Stimulated activated CD4-positive, alpha-beta T cell treated with anti-CD3 and anti-CD28 coated beads, TNF-alpha, amount 100 ng/mL, for 24 hours (primary cell): ENCODE results near the gene SPG7.

ENCODE experiments used
- DNase-seq, 3 experiments: peaks; one replicate each; pipeline ENCODE4 v3.0.0-alpha.2; 2020; ENCODE audit warnings: low read depth in 3 of 3

Gene SPG7

DNA sequence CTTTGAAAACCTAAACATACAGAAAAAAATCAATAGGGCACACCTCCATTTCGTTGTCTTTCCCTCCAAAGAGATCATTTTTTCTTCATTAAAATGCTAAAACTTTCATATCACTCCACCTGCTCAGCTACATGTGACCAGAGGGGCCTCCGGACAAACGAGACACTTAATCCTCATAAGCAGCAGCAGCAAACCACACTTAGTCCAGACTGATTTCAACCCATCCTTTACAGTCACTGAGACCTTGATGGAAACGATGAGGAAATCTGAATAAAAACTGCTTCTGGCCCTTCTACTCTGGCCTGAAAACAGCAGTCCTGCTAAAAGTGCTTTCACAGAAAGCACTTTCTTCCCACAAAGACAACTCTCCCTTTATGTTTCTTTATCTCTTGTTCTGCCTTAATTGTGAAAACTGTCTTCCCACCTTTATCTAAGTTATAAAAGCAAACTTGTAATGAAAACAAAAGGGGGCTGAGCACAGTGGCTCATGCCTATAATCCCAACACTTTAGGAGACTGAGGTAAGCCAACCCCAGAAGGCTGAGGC, 22.4 kb upstream of the SPG7 start:
- no peak for DNase-seq

DNA sequence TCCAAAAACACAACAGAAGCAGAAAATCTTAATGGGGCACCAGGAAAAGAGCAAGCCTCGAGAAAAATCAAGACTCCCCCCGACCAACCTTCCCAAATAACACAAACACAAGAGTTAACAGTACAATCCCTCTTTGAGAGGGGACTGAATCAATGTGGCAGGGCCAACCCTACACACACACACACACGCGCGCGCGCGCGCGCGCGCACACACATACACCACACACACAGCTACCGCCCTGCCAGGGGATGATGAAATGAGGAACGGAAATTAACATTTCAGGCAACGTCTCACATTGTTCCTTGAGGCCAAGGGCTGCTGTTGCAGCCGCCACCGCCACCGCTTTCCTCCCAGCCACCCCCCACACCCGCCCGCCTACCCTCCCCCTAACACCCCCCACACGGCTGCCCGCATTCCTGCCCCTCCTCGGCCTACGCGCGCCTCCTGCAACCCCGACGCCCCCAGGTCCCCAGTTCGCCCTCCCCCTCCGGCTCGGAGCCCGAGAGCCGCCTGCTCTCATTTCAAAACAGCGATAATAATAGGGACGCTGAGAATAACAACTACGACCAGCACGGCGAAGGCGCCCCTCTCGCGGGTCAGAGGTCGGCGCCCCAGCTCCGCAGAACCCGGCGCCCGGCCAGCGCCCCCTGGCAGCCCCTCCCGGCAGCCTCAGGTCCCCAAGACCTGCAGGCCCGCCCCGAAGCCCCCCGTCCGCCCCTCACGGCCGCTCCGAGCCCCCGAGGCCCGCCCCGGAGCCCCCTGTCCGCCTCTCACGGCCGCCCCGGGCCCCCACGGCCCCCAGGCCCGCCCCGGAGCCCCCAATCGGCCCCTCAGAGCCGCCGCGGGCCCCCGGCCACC, 18.9 kb upstream of the SPG7 start:
- peak; percentile 60 to 74 (median 69) for DNase-seq

DNA sequence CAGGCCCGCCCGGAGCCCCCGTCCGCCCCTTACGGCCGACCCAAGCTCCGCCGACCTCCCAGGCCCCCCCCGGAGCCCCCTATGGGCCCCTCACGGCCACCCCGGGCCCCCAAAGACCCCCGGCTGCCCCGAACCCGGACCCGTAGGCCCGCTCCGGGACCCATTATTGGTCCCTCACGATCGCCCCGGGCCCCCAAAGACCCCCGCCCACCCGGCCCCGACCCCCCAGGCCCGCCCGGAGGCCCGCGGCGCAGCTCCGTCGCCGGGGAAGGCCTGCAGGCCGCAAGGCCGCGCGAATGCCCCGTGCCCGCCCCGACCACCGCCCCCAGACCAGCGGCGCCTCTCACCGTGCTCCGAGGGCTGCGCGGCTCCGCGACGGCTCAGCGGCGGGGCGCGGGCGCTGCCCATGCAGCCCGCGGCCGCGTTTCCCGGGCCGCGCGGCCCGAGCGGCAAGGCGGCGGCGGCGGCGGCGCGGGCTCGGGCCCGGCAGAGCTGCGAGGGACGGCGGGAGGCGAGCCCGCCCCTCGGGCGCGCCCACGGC, 18.2 kb upstream of the SPG7 start:
- no peak for DNase-seq

DNA sequence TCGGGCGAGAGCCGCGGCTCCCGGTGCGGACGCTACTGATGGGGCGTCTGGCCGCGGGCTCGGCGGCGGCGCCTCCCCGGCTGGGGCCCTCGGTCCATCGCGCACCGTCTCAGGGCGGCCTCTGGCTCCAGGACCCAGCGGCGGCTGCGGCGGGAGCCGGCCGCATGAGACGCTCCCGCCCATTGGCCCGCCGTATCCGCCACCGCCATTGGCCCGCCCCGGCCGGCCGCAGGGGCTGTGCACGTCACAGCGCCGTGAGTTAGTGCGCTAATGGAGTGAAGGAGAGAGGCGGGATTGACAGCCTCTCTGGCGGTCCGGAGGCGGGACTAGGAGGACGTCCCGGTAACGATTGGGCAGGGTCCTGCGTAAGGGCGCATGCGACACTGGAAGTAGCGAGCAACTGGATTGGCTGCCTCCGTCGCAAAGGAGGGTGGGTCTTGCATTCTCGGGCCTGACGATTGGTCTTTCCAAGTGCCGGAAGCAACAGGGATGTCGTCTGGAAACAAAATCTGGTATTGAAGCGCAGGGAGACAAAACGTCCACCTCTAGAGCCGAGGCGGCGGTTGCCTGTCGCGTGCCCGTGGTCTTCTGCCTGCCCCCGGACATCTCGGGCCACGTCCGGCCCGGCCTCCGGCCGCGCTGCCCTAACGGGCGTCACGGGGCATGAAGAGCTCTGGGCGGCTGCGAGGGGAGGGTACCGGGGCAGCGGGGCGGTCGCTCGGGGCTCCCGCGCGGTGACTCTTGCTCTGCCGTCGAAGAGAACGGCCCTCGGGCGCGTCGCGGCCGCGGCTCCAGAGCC, 17.6 kb upstream of the SPG7 start, which contains the start of gene ANKRD11:
Gene ANKRD11, minus strand, starts transcription at position 123 of the 799 bp plus-strand sequence. CDS start 173,542 bp downstream, outside the sequence.
- DNase-seq, result peak; percentile 95 to 98 (median 97)

DNA sequence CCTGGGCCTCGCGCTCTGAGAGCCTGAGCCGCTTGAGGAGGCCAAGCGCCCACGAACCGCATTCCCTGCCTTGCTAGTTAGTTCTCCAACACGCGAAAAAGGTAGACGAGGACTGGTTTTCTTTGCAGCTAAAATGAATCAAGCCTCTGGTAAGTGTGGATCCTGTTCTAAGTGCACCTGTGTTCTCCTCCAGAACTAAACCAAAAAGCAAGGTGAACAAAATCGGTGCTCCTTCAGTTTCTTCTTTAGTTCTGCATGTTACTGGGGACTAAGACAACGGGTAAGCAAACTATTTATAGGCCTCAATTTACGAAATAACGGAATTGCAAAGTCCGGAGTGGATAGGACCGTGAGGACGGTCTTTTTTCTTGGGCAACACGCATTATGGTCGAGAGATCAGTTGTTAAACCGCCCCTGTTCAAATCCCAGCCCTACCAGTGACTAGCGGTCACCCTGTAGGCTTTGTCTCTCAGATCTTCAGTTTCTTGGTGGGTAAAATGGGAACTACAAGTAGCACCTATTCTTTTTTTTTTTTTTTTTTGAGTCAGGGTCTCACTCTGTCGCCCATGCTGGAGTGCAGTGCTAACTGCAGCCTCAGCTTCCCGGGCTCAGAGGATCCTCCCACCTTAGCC, 16.8 kb upstream of the SPG7 start:
- no peak for DNase-seq

DNA sequence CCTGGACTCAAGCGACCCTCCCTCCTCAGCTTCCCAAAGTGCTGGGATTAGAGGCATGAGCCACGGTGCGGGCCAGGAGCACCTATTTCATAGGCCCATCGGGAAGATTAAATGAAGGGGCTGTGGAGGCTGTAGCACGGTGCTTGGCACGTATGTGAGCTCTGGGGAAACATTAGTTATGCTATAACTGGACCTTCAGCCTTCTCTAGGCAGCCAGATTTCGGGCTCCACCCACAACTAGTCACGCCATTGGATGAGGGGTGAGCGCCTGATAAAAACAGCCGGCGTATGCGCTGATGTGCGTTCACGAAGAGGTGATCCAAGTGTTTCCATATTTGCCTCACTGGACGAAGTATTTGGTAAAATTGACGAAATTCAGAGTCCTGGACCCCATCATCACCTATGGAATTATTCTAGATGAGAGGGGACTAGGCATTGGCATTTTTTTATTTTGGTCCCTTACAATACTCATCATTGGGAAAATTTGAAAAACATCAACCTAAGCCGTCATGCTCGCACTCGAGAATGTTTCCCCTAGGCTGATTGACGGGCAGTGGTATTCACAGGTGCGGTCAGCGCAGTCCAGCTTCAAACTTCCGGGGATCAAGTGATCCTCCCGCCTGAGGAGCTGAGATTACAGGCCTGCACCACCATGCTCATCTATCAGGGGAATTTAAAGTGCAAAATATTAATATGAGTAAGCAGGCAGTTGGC, 16.1 kb upstream of the SPG7 start:
- no peak for DNase-seq

DNA sequence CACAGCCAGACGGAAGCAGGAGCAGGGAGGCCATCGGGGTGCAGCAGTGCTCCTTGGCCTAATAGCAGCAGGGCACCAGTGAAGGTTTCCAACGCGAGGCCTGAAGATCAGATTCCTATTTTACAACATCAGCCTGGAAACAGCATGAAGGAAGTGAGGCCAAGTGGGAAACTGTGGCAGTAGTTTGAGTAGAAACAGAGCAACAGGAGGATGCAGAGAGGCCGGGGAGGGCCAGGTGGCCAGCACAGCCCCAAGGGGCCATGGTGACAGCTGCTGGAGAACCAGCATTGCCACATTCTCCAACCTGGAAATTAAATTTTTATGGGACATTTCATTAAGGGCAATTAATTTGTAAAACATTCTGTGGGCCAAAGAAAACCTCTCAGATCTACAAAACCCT, 14.4 kb upstream of the SPG7 start:
- no peak for DNase-seq

DNA sequence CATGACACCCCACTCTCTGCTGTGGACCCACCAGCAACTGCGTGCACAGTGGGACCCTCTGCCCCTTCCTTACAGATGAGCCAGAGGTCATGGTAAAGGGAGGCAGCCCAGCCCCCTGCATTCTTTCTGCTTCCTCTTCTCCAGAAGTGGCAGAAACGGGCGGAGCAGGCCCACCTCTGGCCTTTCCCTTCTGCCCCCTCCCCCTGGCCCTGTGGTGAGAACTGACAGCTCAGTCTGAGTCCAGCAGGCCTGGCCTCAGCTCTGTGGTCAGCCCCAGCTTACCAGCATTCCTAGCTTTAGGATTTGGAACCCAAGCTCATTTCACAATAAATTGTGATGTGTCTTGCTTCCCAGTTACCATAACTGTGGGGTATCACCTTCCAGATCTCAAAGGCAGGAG, 13.1 kb upstream of the SPG7 start:
- DNase-seq, result no peak

DNA sequence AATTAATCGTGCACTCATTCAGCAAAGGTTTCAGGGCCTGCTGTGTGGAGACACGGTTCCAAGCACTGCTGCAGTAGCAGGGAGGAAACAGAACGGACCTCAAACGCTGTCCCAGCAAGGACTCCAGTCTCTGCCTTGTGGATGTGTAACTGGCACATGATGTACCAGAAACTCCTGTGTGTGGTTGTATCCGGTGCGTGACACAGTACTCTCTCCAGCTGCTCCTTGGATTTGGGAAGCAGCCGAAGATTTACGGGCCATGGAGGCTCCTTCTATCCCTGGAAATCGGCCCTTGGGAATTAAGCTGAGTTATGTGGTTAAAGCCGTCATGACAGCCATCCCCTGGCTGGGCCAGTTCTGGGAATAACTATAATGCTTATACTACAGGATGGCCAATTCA, 9.4 kb upstream of the SPG7 start:
- no peak for DNase-seq

DNA sequence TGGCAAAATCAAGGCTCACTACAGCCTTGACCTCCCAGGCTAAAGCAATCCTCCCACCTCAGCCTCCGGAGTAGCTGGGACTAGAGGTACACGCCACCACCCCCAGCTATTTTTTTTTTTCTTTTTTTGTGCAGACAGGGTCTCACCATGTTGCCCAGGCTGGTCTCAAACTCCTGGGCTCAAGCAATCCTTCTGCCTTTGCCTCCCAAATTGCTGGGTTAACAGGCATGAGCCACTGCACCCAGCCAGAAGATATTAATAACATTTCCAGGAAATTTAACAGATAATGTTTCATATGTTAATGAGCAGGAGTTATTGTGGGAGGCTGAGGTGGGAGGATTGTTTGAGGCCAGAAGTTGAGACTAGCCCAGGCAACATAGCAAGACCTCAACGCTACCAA, 8.4 kb upstream of the SPG7 start:
- DNase-seq, result no peak

DNA sequence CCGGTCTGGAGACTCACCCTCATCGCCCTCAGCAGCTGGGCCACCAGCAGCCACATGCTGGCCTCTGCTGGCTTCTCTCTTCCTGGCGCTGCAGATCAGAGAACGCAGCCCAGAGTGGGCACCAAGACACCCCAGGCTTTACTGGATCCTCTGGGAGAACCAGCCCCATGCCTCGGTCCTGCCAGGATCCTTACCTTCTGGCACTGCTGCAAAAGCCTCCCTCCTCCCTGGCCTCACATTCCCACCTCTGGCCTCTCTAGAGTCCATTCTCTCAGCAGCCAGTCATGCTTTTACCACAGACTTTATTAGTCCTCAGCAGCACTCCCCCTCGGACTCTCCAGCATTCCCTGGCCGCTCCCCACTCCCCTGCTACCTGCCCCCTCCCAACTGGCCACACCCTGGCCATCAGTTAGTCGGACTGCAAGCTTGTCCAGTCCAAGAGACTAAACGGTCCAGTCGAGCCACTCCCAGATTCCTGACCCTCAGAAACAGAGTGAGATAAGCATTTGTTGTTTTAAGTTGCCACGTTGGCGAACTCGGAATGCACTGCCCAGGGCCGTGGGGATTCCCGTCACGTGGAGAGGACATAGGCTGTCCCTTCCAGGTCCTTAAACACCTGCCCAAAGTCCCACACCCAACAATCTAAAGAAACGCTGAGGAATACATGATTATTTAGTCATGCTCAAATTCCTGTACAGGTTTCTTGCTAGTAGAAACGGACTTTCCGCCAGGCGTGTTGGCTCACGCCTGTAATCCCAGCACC, 5.9 kb upstream of the SPG7 start:
- DNase-seq, result no peak

DNA sequence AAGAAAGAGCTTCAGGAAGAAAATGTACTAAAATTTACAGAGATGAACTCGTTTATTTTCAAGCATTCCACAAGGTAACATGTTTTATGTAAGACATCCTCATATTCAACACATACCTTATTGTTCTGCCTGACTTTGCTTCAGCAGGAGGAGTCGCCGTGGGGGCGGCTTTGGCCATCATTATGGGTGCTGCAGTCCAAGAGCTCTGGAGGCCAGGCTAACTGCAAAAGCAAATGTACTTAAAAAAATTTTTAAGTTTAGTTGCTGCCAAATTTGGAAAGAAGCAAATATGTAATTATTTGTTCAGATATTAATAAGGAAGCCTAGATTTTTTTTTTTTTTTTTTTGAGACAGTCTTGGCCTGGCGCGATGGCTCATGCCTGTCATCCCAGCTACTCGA, 4.1 kb upstream of the SPG7 start:
- no peak for DNase-seq

DNA sequence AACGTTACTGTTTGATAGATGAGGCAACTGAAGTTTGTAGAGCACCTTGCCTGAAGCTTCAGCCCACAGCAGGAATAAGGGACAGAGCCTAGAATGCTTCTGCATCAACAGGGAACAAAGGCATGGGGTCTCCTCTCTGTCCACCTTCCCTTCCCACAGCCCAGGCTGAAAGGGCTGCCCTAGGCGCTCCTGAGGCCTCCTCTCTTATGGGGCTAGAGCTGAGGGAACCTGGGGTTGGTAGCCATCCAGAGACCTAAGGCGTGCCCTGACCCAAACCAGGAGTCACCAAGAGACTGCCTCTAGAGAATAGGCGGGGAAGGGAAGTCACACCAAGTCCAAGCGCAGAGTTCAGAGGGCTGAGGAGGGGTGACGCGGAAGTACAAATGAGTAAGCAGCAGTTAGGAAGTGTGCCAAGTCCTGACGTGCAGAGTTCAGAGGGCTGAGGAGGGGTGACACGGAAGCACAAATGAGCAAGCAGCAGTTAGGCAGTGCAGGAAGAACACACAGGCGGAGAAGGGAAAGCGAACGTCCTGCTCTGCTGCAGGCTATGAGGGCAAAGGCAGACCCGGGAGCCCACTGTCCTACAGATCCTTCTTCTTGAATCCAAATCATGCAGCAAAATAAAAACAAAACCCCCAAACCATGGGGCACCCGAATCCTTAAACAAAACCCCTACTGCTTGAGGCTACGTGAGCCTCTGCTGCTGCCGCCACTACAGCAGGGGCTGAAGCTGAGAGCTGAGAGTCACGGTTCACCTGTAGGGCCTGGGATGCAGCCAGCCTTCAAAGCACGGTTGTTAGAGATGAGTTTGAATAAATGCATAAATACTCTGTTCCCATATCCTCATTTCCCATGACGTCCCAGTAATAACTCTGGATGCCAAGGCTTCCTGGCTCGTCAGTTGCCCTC, 2.7 kb upstream of the SPG7 start:
- peak; percentile 82 to 89 (median 85) for DNase-seq

DNA sequence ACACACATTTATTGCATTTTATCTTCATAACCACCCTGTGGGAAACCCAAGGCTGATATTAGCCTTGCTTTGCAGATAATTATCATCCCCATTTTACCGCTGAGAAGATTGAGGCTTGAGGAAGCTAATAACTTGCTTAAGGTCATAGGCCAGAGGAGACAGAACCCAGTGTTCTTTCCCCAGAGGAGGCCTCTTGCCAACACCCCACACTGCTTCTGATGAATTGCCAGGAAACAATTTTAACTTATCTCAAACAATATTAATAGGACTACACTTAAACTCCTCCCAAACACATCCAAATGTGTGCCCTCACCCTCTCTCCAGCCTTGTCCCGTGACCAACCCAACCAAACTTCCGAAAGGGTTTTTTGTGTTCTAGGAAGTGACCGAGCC, 2.1 kb upstream of the SPG7 start:
- DNase-seq, result no peak

DNA sequence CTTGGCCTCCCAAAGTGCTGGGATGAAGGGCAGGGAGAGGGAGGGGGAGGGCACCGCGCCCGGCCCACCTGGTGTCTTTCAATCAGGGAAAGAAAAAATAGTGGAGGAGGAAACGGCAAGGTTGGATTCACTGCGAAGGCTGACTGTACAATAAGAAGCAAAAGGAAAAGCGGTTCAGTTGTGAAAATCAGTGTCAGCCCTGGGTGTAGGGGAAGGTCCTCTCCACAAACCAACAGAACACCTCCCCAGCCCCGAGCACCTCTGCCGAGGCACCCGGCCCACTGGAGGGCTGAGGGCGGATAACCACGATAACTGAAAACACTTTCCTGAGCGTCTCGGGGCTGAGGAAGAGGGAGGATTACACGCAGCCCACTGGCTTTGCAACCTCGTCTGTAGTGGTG, 1.4 kb upstream of the SPG7 start:
- no peak for DNase-seq

DNA sequence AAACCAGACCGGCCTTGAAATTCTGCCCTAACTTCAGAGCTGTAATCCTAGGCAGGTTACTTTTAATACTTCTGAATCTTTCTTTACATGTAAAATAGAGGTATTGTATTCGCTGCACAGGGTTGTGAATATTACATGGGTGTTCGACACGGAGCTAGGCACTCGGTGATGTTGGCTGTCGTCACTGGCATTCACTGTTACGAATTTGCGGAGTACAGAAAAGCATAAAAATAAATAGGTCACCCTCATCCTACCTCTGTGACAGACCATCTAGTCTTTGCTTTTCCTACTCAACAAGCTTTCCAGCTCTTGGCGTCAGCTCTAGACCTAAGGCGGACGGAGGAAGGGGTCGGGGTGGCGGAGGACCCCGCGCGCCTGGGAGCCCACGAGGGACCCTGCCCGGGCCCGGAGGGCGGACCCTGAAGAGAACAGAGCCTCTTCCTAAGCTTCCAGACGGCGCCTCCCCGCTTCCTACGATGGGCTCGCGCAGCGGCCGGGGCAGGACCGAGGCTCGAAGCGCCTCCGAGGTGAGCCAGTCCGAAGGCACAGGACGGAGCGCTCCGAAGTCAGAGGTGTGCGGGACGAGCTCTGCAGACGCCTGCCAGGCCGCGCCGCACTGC, 879 bp upstream of the SPG7 start:
- no peak for DNase-seq

DNA sequence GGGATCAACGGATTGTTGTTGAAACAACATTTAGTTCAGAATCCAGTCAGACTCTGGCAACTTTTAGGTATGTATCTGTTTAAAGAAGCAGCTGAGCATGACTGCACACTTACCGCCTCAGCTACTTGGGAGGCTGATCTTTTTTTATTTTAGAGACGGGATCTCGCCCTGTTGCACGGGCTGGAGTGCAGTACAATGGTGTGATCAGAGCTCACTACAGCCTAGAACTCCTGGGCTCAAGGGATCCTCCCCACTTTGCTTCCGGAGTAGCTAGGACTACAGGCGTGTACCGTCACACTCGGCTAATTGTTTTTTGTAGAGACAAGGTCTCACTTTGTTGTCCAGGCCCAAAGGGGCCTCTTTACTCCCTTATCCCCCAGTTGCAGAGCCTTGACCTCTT, 2.3 kb downstream of the SPG7 start:
- no peak for DNase-seq

DNA sequence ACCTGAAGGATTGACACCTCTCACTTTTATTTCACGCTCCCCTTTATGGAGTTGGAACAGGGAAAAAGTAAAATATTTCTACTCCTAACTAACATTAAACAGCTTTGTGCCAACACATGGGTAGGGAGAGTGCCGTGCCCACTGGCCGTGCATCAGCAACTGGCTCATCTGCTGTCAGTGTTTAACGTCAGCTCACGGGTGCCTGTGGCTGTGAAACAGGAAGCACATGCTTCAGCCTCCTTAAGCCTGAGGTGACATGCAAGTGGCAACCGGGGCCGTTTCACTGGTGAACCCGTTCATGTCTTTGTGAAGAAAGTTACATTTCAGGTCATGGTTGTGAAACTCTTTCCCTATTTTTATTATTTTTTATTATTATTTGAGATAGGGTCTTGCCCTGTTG, 3.2 kb downstream of the SPG7 start:
- DNase-seq, result no peak

DNA sequence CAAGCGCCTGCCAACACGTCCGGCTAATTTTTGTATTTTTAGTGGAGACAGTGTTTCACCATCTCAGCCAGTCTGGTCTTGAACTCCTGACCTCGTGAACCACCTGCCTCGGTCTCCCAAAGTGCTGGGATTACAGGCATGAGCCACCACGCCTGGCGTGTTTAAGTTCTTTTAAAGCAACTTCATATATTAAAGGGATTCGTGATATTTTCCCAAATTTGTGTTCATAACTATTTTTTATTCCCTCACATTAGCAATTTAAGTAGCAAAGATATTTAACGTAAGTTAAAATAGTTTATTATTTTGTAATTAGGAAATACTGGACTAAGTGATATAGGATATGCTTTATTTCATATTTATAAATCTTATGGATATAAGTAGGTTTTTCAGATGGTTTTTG, 4.2 kb downstream of the SPG7 start:
- no peak for DNase-seq
